Liver (tissue), 9 donors: ENCODE results near the gene TECRL. TPM values are rescaled to one million over a fixed set of nuclear protein-coding genes. Genes with fewer than 3 reads are reported as not detected.

ENCODE experiments used
- DNase-seq: peaks from one replicate; pipeline ENCODE4 v3.0.0-alpha.2; 2017; ENCODE audit warnings: low spot score
- H3K27ac ChIP-seq, 2 donors: one replicate each; pipeline ENCODE4 v1.7.0; 2013; ENCODE audit warnings: inconsistent platforms in 2 of 2, low read length in 2 of 2, control low read depth in 1 of 2, low read depth in 1 of 2, mild to moderate bottlenecking in 1 of 2
- H3K27me3 ChIP-seq, 4 donors: one replicate each; pipeline versions ENCODE4 v1.6.1 to v1.7.0; 2013; ENCODE audit warnings: low read length in 3 of 4, inconsistent platforms in 1 of 4, mild to moderate bottlenecking in 1 of 4, moderate library complexity in 1 of 4; ENCODE audit not compliant: control insufficient read depth in 4 of 4, insufficient read depth in 4 of 4
- H3K36me3 ChIP-seq, 4 donors: one replicate each; pipeline versions ENCODE4 v1.6.1 to v1.7.0; 2013; ENCODE audit warnings: low read length in 3 of 4, mild to moderate bottlenecking in 3 of 4, low read depth in 1 of 4, moderate library complexity in 1 of 4; ENCODE audit not compliant: control insufficient read depth in 4 of 4, insufficient read depth in 3 of 4
- H3K4me1 ChIP-seq, 4 donors: one replicate each; pipeline versions ENCODE4 v1.6.1 to v1.7.0; 2013; ENCODE audit warnings: low read length in 3 of 4, mild to moderate bottlenecking in 3 of 4, moderate library complexity in 1 of 4; ENCODE audit not compliant: control insufficient read depth in 4 of 4, insufficient read depth in 4 of 4
- H3K4me3 ChIP-seq, 3 donors: one replicate each; pipeline versions ENCODE4 v1.6.1 to v1.7.0; 2013; ENCODE audit warnings: low read length in 3 of 3, control low read depth in 1 of 3, low read depth in 1 of 3, mild to moderate bottlenecking in 1 of 3
- H3K9ac ChIP-seq, 2 donors: one replicate each; pipeline ENCODE4 v1.7.0; 2013; ENCODE audit warnings: low read length in 2 of 2, mild to moderate bottlenecking in 2 of 2, moderate library complexity in 2 of 2, control low read depth in 1 of 2, low read depth in 1 of 2
- H3K9me3 ChIP-seq, 4 donors: one replicate each; pipeline versions ENCODE4 v1.6.1 to v1.7.0; 2013; ENCODE audit warnings: low read length in 3 of 4; ENCODE audit not compliant: control insufficient read depth in 4 of 4
- ATF3 ChIP-seq: IDR thresholded peaks from 2 replicates; pipeline ENCODE4 v1.6.1; 2016; ENCODE audit warnings: antibody characterized with exemption
- CTCF ChIP-seq: fragments of 150-350 bp; IDR thresholded peaks from 2 replicates; pipeline ENCODE4 v1.5.1; 2017; ENCODE audit warnings: improper control_type of control experiment, low read depth, low read length; ENCODE audit not compliant: missing input control
- FOXA1 ChIP-seq: IDR thresholded peaks from 2 replicates; pipeline ENCODE4 v1.6.1; 2016; ENCODE audit warnings: antibody characterized with exemption
- FOXA2 ChIP-seq: IDR thresholded peaks from 2 replicates; pipeline ENCODE4 v1.6.1; 2016; ENCODE audit warnings: antibody characterized with exemption
- GABPA ChIP-seq, 2 donors: IDR thresholded peaks in 1 of 2; conservative IDR thresholded peaks in 1 of 2; 2 replicates each; pipeline ENCODE4 v1.6.1; 2016; ENCODE audit warnings: antibody characterized with exemption in 2 of 2, mild to moderate bottlenecking in 1 of 2, moderate library complexity in 1 of 2
- HNF4A ChIP-seq, 2 donors: conservative IDR thresholded peaks; 2 replicates each; pipeline ENCODE4 v1.6.1; 2016; ENCODE audit warnings: antibody characterized with exemption in 2 of 2, mild to moderate bottlenecking in 2 of 2
- HNF4G ChIP-seq: IDR thresholded peaks from 2 replicates; pipeline ENCODE4 v1.6.1; 2016; ENCODE audit warnings: antibody characterized with exemption
- JUND ChIP-seq, 2 donors: IDR thresholded peaks; 2 replicates each; pipeline ENCODE4 v1.6.1; 2016; ENCODE audit warnings: antibody characterized with exemption in 2 of 2
- RAD21 ChIP-seq, 2 donors: IDR thresholded peaks; 2 replicates each; pipeline ENCODE4 v1.6.1; 2016; ENCODE audit warnings: antibody characterized with exemption in 2 of 2, mild to moderate bottlenecking in 2 of 2
- REST ChIP-seq: IDR thresholded peaks from 2 replicates; pipeline ENCODE4 v1.6.1; 2016; ENCODE audit warnings: antibody characterized with exemption, mild to moderate bottlenecking
- RXRA ChIP-seq, 2 donors: IDR thresholded peaks; 2 replicates each; pipeline ENCODE4 v1.6.1; 2017 to 2018; ENCODE audit warnings: antibody characterized with exemption in 2 of 2, mild to moderate bottlenecking in 1 of 2
- YY1 ChIP-seq: IDR thresholded peaks from 2 replicates; pipeline ENCODE4 v1.6.1; 2016; ENCODE audit warnings: antibody characterized with exemption, mild to moderate bottlenecking
- WGBS: extraction: QIAGEN DNeasy Blood & Tissue Kit; methylation state at CpG from one replicate; pipeline ENCODE4 v1.1.7; 2013; 5-methylcytosine and 5-hydroxymethylcytosine counted together
- polyA plus RNA-seq, 2 donors: library from polyadenylated mRNA; stranded (reverse) in 1 of 2; unstranded in 1 of 2; fragments of 200-250 nt in 1 of 2; fragments of >200 nt in 1 of 2; fragmentation: Nextera tagmentation in 1 of 2; extraction: Ambion mirVana in 1 of 2; gene quantifications; one replicate each; pipeline versions ENCODE4 v1.2.1 to v1.2.3, GENCODE V29; 2013 to 2015
- total RNA-seq, 2 donors: library from RNA; depleted of rRNA; stranded (reverse); fragments of >200 nt; gene quantifications; one replicate each; pipeline ENCODE4 v1.2.3, GENCODE V29; 2014
- donor health status: healthy.
- donor health status: healthy.
- donor health status: healthy.
- donor health status: healthy.
- donor health status: healthy.

TECRL gene
- total and polyA plus RNA-seq, 4 donors: not detected

- no peak for TF ChIP-seq CTCF
- TF ChIP-seq RAD21 (IDR thresholded peaks at IDR 0.05): no peak
- TF ChIP-seq RXRA (IDR thresholded peaks at IDR 0.05): no peak
Observed at GRCh38 chr4:64305565-64306254, 103.5 kb downstream of the TECRL start (continued).

GRCh38 chr4:64272432-64272831, 136.8 kb downstream of the TECRL start:
- no peaks in the 10 kb centered on the region for H3K27me3 ChIP-seq
- H3K36me3 ChIP-seq: no peaks in the 10 kb centered on the region
- H3K9me3 ChIP-seq: no peaks in the 10 kb centered on the region
- H3K27ac ChIP-seq: no peak overlapping the region
- H3K9ac ChIP-seq: no peak overlapping the region
- no peak overlapping the region for H3K4me3 ChIP-seq
- H3K4me1 ChIP-seq: no peaks in the 10 kb centered on the region
- DNase-seq: no peak
- TF ChIP-seq CTCF (no peak), ATF3 (no peak), FOXA1 (no peak)
- WGBS: 92% methylated on average over 14 of the region's 14 CpGs

GRCh38 chr4:64271601-64272081, 137.6 kb downstream of the TECRL start:
- H3K4me3 ChIP-seq: no peak overlapping the region
- H3K4me1 ChIP-seq: no peaks in the 10 kb centered on the region
- no peak overlapping the region for H3K27ac ChIP-seq
- no peaks in the 10 kb centered on the region for H3K36me3 ChIP-seq
- H3K9me3 ChIP-seq: no peaks in the 10 kb centered on the region
- no peak for DNase-seq
- WGBS: 71% methylated on average over 9 of the region's 9 CpGs
- H3K27me3 ChIP-seq: no peaks in the 10 kb centered on the region
- H3K9ac ChIP-seq: no peak overlapping the region
- TF ChIP-seq REST (no peak), YY1 (no peak), FOXA2 (no peak), CTCF (no peak), JUND (IDR thresholded peaks at IDR 0.05) (no peak), HNF4G (no peak), GABPA (IDR thresholded peaks at IDR 0.05 in 1 of 2, conservative IDR thresholded peaks at IDR 0.05 in 1 of 2) (no peak), HNF4A (conservative IDR thresholded peaks at IDR 0.05) (no peak), RXRA (IDR thresholded peaks at IDR 0.05) (no peak), RAD21 (IDR thresholded peaks at IDR 0.05) (no peak), ATF3 (no peak)
